GM23338 (cell line): ENCODE data around the gene ZCCHC2. TPM values are rescaled to one million over a fixed set of nuclear protein-coding genes. Genes with fewer than 3 reads are reported as not detected.

Source experiments
- ATAC-seq: fragments of 200-7000 bp; cut with Tn5 transposase; 3 replicates; pipeline ENCODE4 v1.9.1; 2020
- DNase-seq: peaks from one replicate; pipeline ENCODE4 v3.0.0-alpha.2; 2015; ENCODE audit warnings: low spot score
- H2AFZ ChIP-seq: fragments of 200-600 bp; sonication (generic); 2 replicates; pipeline ENCODE4 v1.8.0; 2016; ENCODE audit warnings: antibody characterized with exemption, mild to moderate bottlenecking, moderate library complexity
- H3F3A ChIP-seq: fragments of 200-600 bp; sonication (generic); replicated peaks from 2 replicates; pipeline ENCODE4 v1.8.0; 2017; ENCODE audit warnings: antibody characterized with exemption, mixed run types, low read depth
- H3K27ac ChIP-seq: fragments of 200-600 bp; sonication (generic); 2 replicates; pipeline ENCODE4 v1.6.1; 2016; ENCODE audit warnings: low read depth
- H3K27me3 ChIP-seq: fragments of 200-600 bp; sonication (generic); 2 replicates; pipeline ENCODE4 v1.8.0; 2016; ENCODE audit warnings: mild to moderate bottlenecking, mixed run types, moderate library complexity; ENCODE audit not compliant: insufficient read depth
- H3K36me3 ChIP-seq: fragments of 200-600 bp; sonication (generic); 2 replicates; pipeline ENCODE4 v1.8.0; 2016; ENCODE audit warnings: mild to moderate bottlenecking; ENCODE audit not compliant: insufficient read depth
- H3K4me1 ChIP-seq: fragments of 200-600 bp; sonication (generic); 2 replicates; pipeline ENCODE4 v1.8.0; 2016; ENCODE audit warnings: mild to moderate bottlenecking, moderate library complexity; ENCODE audit not compliant: insufficient read depth
- H3K4me2 ChIP-seq: fragments of 200-600 bp; sonication (generic); 2 replicates; pipeline ENCODE4 v1.7.1; 2017; ENCODE audit warnings: mixed run types
- H3K4me3 ChIP-seq: fragments of 200-600 bp; sonication (generic); 2 replicates; pipeline ENCODE4 v1.6.1; 2016; ENCODE audit warnings: mixed run types
- H3K79me2 ChIP-seq: fragments of 200-600 bp; sonication (generic); replicated peaks from 2 replicates; pipeline ENCODE4 v1.8.0; 2017; ENCODE audit warnings: mild to moderate bottlenecking; ENCODE audit not compliant: insufficient read depth
- H3K9me2 ChIP-seq: fragments of 200-600 bp; sonication (generic); 2 replicates; pipeline ENCODE4 v1.8.0; 2017; ENCODE audit not compliant: insufficient read depth
- H4K20me1 ChIP-seq: fragments of 200-600 bp; sonication (generic); replicated peaks from 2 replicates; pipeline ENCODE4 v1.8.0; 2017; ENCODE audit warnings: mild to moderate bottlenecking; ENCODE audit not compliant: insufficient read depth
- H3K27ac Mint-ChIP-seq: 2 replicates; pipeline ENCODE4 v1.8.0; 2020; ENCODE audit warnings: inconsistent platforms, mild to moderate bottlenecking, moderate library complexity, mixed read lengths
- H3K27me3 Mint-ChIP-seq: 3 replicates; pipeline ENCODE4 v1.8.0; 2022; ENCODE audit warnings: low read depth, mild to moderate bottlenecking, moderate library complexity, mixed read lengths, inconsistent platforms; ENCODE audit not compliant: insufficient read depth, poor library complexity
- H3K36me3 Mint-ChIP-seq: 3 replicates; pipeline ENCODE4 v1.8.0; 2021; ENCODE audit warnings: low read depth, mild to moderate bottlenecking, inconsistent platforms, moderate library complexity, mixed read lengths
- H3K4me1 Mint-ChIP-seq: 3 replicates; pipeline ENCODE4 v1.8.0; 2020; ENCODE audit warnings: mild to moderate bottlenecking, inconsistent platforms, mixed read lengths
- H3K4me3 Mint-ChIP-seq: 3 replicates; pipeline ENCODE4 v1.8.0; 2021; ENCODE audit warnings: moderate library complexity, mild to moderate bottlenecking, inconsistent platforms, mixed read lengths
- H3K9me3 Mint-ChIP-seq: 3 replicates; pipeline ENCODE4 v1.8.0; 2020; ENCODE audit warnings: moderate library complexity, mild to moderate bottlenecking, inconsistent platforms, mixed read lengths
- ETS1 ChIP-seq: IDR thresholded peaks from 2 replicates; pipeline ENCODE4 v1.6.1; 2016; ENCODE audit warnings: antibody characterized with exemption
- NANOG ChIP-seq: IDR thresholded peaks from 2 replicates; pipeline ENCODE4 v1.6.1; 2016; ENCODE audit warnings: antibody characterized with exemption, borderline replicate concordance
- POLR2AphosphoS5 ChIP-seq: IDR thresholded peaks from 2 replicates; pipeline ENCODE4 v1.6.1; 2016; ENCODE audit warnings: antibody characterized with exemption, low read depth
- ZNF114 ChIP-seq: fragments of 250-450 bp; sonication (Bioruptor Pico); IDR thresholded peaks from 2 replicates; pipeline ENCODE4 v1.5.0; 2020; ENCODE audit warnings: mild to moderate bottlenecking, moderate library complexity
- ZNF331 ChIP-seq: fragments of 250-450 bp; sonication (Bioruptor Pico); IDR thresholded peaks from 2 replicates; pipeline ENCODE4 v1.5.0; 2020; ENCODE audit warnings: low read depth, mild to moderate bottlenecking, moderate library complexity
- ZNF462 ChIP-seq: fragments of 250-450 bp; sonication (Bioruptor Pico); IDR thresholded peaks from 2 replicates; pipeline ENCODE4 v1.5.0; 2020; ENCODE audit warnings: mild to moderate bottlenecking, moderate library complexity
- polyA plus RNA-seq: library from polyadenylated mRNA; unstranded; fragments of >200 nt; fragmentation: Nextera tagmentation; extraction: Ambion mirVana; gene quantifications from 2 replicates; pipeline ENCODE4 v1.2.1, GENCODE V29; 2016
- total RNA-seq: library from RNA; depleted of rRNA; stranded (reverse); fragments of >200 nt; shearing (Covaris generic); gene quantifications from 2 replicates; pipeline ENCODE4 v1.2.3, GENCODE V29; 2014

Gene ZCCHC2
- total and polyA plus RNA-seq, 2 experiments from 2014 or later: 5.4 to 15.4 TPM

DNA sequence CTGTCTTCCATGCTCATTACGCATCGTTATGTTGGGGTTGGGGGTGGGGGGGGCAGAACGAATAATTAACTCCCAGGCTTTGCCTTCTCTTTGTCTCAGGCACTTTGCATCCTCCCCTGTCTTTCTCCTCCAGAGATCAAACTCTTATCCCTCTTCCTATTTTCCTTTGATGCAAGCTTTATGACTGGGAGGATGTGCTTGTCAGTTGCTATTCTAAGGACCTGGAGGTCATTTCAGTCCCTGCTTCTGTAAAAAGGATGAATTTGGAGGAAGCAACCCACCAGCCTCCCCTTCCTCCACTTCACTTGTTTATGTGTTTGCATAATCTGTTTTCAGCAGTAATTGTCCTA, 87.5 kb downstream of the ZCCHC2 start (continued):
- TF ChIP-seq ETS1 (no peak), ZNF462 (CRISPR knock-in tag) (no peak), NANOG (no peak), ZNF114 (CRISPR knock-in tag) (no peak)

GRCh38 chr18:62610701-62611411, 88.0 kb downstream of the ZCCHC2 start:
- Histone ChIP-seq H3F3A (0 out of 2 replicates have a peak, but pooled peaks cover 6% of the 10 kb centered on the region), H3K27me3 (no peaks in the 10 kb centered on the region), H3K27ac (no peak overlapping the region), H3K36me3 (no peaks in the 10 kb centered on the region), H3K9me2 (no peaks in the 10 kb centered on the region), H2AFZ (peak overlapping the region; percentile 99), H3K4me2 (peak overlapping the region; percentile 50), H3K79me2 (no peaks in the 10 kb centered on the region), H3K4me3 (peak overlapping the region; percentile 36), H4K20me1 (no peaks in the 10 kb centered on the region), H3K4me1 (peaks cover 14% of the 10 kb centered on the region)
- Mint-ChIP-seq H3K27ac (no peak overlapping the region), H3K9me3 (no peaks in the 10 kb centered on the region), H3K4me1 (peaks cover 32% of the 10 kb centered on the region), H3K27me3 (peaks cover 14% of the 10 kb centered on the region), H3K4me3 (peak overlapping the region; percentile 22), H3K36me3 (no peaks in the 10 kb centered on the region)
- peak; percentile 57 for DNase-seq
- peak; percentile 84 for ATAC-seq
- TF ChIP-seq ZNF331 (CRISPR knock-in tag) (no peak), NANOG (no peak), ETS1 (no peak), ZNF462 (CRISPR knock-in tag) (no peak), POLR2AphosphoS5 (no peak)
